T-cell (primary cell): Measurements from ENCODE around the gene MORN1. TPM values are rescaled to one million over a fixed set of nuclear protein-coding genes. Genes with fewer than 3 reads are reported as not detected.

Experiments used
- ATAC-seq, 4 experiments: fragments of 200-7000 bp in 3 of 4; fragments of 150-1000 bp in 1 of 4; cut with Tn5 transposase; replicated peaks in 1 of 4; 1 replicate in 3 of 4; 2 replicates in 1 of 4; pipeline ENCODE4 v1.10.0; 2021; ENCODE audit warnings: moderate library complexity in 3 of 4, mild to moderate bottlenecking in 2 of 4, moderate number of reproducible peaks in 1 of 4
- CTCF ChIA-PET, 2 donors: fragments of 300-600 bp; sonication (Branson Sonifier 250); formaldehyde crosslinking; loops; one replicate each; lab custom pipeline; 2022; ENCODE audit warnings: antibody characterized with exemption in 2 of 2; lab: Charles Lee
- POLR2A ChIA-PET, 2 donors: fragments of 300-600 bp; sonication (Branson Sonifier 250); formaldehyde crosslinking; loops; one replicate each; lab custom pipeline; 2022; ENCODE audit warnings: antibody characterized with exemption in 2 of 2; lab: Charles Lee
- DNase-seq, 35 experiments: peaks; one replicate each; pipeline versions ENCODE4 v3.0.0 to v3.0.0-alpha.2; 2013 to 2023
- H3K27ac ChIP-seq: one replicate; pipeline ENCODE4 v1.5.1; 2013; ENCODE audit warnings: low read length
- H3K27me3 ChIP-seq, 2 experiments: replicated peaks in 1 of 2; 1 replicate in 1 of 2; 2 replicates in 1 of 2; pipeline versions ENCODE4 v1.6.1 to v1.7.0; 2013; ENCODE audit warnings: low read length in 1 of 2, mixed read lengths in 1 of 2; ENCODE audit not compliant: control insufficient read depth in 2 of 2, insufficient read depth in 2 of 2; ENCODE audit errors: extremely low read depth in 1 of 2
- H3K36me3 ChIP-seq, 2 donors: 1 replicate in 1 of 2; 2 replicates in 1 of 2; pipeline versions ENCODE4 v1.6.1 to v1.7.0; 2013; ENCODE audit warnings: low read length in 1 of 2; ENCODE audit not compliant: control insufficient read depth in 2 of 2, insufficient read depth in 1 of 2; ENCODE audit errors: extremely low read depth in 1 of 2
- H3K4me1 ChIP-seq, 2 experiments: 1 replicate in 1 of 2; 2 replicates in 1 of 2; pipeline versions ENCODE4 v1.6.1 to v1.7.0; 2013; ENCODE audit warnings: low read length in 2 of 2, mixed read lengths in 1 of 2; ENCODE audit not compliant: insufficient read depth in 2 of 2, control insufficient read depth in 1 of 2; ENCODE audit errors: extremely low read depth in 1 of 2
- H3K4me3 ChIP-seq, 2 donors: 1 replicate in 1 of 2; 2 replicates in 1 of 2; pipeline versions ENCODE4 v1.5.1 to v1.7.0; 2013; ENCODE audit warnings: mild to moderate bottlenecking in 2 of 2, low read length in 1 of 2, moderate library complexity in 1 of 2; ENCODE audit not compliant: control insufficient read depth in 1 of 2; ENCODE audit errors: extremely low read depth in 1 of 2
- H3K9me3 ChIP-seq: 2 replicates; pipeline ENCODE4 v1.7.0; 2013
- H3K27ac Mint-ChIP-seq, 2 donors: one replicate each; pipeline ENCODE4 v1.8.0; 2020 to 2021; ENCODE audit warnings: mild to moderate bottlenecking in 2 of 2, mixed read lengths in 2 of 2
- H3K27me3 Mint-ChIP-seq, 2 donors: one replicate each; pipeline ENCODE4 v1.8.0; 2021 to 2022; ENCODE audit warnings: mixed read lengths in 2 of 2
- H3K36me3 Mint-ChIP-seq: one replicate; pipeline ENCODE4 v1.8.0; 2021; ENCODE audit warnings: mixed read lengths
- H3K4me1 Mint-ChIP-seq, 3 donors: one replicate each; pipeline ENCODE4 v1.8.0; 2020 to 2022; ENCODE audit warnings: mixed read lengths in 3 of 3, mild to moderate bottlenecking in 1 of 3
- H3K4me3 Mint-ChIP-seq, 3 donors: one replicate each; pipeline ENCODE4 v1.8.0; 2020 to 2022; ENCODE audit warnings: mild to moderate bottlenecking in 3 of 3, mixed read lengths in 3 of 3, moderate library complexity in 3 of 3
- H3K9me3 Mint-ChIP-seq, 3 donors: one replicate each; pipeline ENCODE4 v1.8.0; 2020 to 2022; ENCODE audit warnings: mixed read lengths in 3 of 3
- WGBS: methylation state at CpG from one replicate; pipeline ENCODE4 v1.1.5; 2013; ENCODE audit warnings: missing lambda C conversion rate; ENCODE audit not compliant: insufficient coverage; 5-methylcytosine and 5-hydroxymethylcytosine counted together
- total RNA-seq, 35 experiments: library from RNA in 6 of 35; stranded (reverse) in 6 of 35; fragments of 120-200 nt in 1 of 35; gene quantifications; one replicate each; pipeline versions ENCODE4 v1.2.1 to v1.2.4 and lab custom pipeline; 2013 to 2026

MORN1 gene
- total RNA-seq, 5 donors from 2014 or later (not counting 1 experiment from before 2014, with no cell fraction given), result 8.2 to 17.5 (median 13.2) TPM

GRCh38 chr1:2300004-2300771 lies 91.2 kb downstream of the MORN1 start:
- peak overlapping the region; percentile 35 to 66 for H3K4me3 ChIP-seq
- H3K9me3 Mint-ChIP-seq, result no peaks in the 10 kb centered on the region
- H3K36me3 ChIP-seq, result peaks cover 5 to 24% of the 10 kb centered on the region in 2 donors
- H3K27ac Mint-ChIP-seq, result peak overlapping the region; percentile 90 to 95
- no peaks in the 10 kb centered on the region for H3K9me3 ChIP-seq
- peaks cover 57 to 77% (median 69%) of the 10 kb centered on the region in 3 donors for H3K4me1 Mint-ChIP-seq
- H3K27me3 Mint-ChIP-seq, result no peaks in the 10 kb centered on the region
- peak; percentile 62 to 77 (median 76) for ATAC-seq
- 33% methylated on average over 32 of the region's 32 CpGs for WGBS
- peak overlapping the region; percentile 100 for H3K27ac ChIP-seq
- ChIA-PET POLR2A (interaction anchor here (0.7 to 2.7 kb wide), 5 partner anchors 44 to 73 kb away, joined by 3 to 25 read pairs (median 7); no protein-coding TSS in a partner anchor), CTCF (interaction anchor here in 1 of 2 donors (1.2 to 2.6 kb wide), 3 partner anchors 15 to 66 kb away, joined by 5 to 9 read pairs (median 6); no protein-coding TSS in a partner anchor)
- no peaks in the 10 kb centered on the region for H3K27me3 ChIP-seq
- peaks cover 40 to 95% of the 10 kb centered on the region in 2 experiments for H3K4me1 ChIP-seq
- H3K4me3 Mint-ChIP-seq, result peak overlapping the region; percentile 73 to 81 (median 80)
- DNase-seq, result peak; percentile 41 to 89 (median 81)
- H3K36me3 Mint-ChIP-seq, result peaks cover 21% of the 10 kb centered on the region

DNA sequence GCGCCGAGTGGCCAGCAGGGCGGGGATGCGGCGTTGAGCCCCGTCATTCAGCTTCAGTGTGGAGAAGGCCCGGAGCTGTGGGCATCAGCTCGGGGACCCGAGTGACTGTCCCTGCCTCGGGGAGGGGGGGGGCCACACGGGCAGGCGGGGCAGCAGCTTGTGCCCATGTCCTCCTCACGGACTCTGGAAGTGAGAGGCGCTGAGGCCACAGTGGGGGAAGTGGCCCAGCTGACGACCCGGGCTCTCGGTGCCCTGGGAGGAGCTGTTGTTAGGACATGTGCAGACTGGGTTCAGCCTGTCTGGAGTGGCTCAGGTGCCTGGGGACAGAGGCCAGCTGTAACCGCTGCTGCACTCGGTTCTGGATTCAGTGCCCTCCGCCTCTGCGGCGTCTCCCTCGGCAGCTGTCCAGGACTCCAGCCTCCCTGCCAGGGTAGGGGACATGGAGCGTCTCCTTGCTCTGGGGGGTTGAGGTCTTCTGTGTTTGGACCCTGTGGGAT lies 92.2 kb downstream of the MORN1 start:
- Histone ChIP-seq H3K4me3 (no peak overlapping the region), H3K36me3 (peaks cover 0 to 14% of the 10 kb centered on the region in 2 donors), H3K4me1 (peaks cover 48 to 98% of the 10 kb centered on the region in 2 experiments), H3K27ac (peak overlapping the region; percentile 100), H3K27me3 (peaks cover 0 to 2% of the 10 kb centered on the region in 2 experiments), H3K9me3 (no peaks in the 10 kb centered on the region)
- Mint-ChIP-seq H3K4me3 (peak overlapping the region in 2 of 3 donors; percentile 6 to 80), H3K4me1 (peaks cover 63 to 87% (median 79%) of the 10 kb centered on the region in 3 donors), H3K27me3 (no peaks in the 10 kb centered on the region), H3K36me3 (peaks cover 14% of the 10 kb centered on the region), H3K27ac (peak overlapping the region; percentile 79 to 85), H3K9me3 (no peaks in the 10 kb centered on the region)
- ChIA-PET CTCF (no interaction called here), POLR2A (interaction anchor here in 1 of 2 donors (0.5 to 2.7 kb wide), 2 partner anchors 43 to 110 kb away, joined by 5 to 25 read pairs; no protein-coding TSS in a partner anchor)
- 77% methylated on average over 19 of the region's 24 CpGs for WGBS
- DNase-seq (no peak), ATAC-seq (no peak)

GRCh38 chr1:2298685-2299084 lies 92.7 kb downstream of the MORN1 start:
- ChIA-PET POLR2A (interaction anchor here in 1 of 2 donors (0.5 kb wide), 1 partner anchor 109 kb away, joined by 5 read pairs; no protein-coding TSS in a partner anchor), CTCF (no interaction called here)
- 69% methylated on average over 10 of the region's 12 CpGs for WGBS
- H3K27ac ChIP-seq, result peak overlapping the region; percentile 100
- no peak overlapping the region for H3K4me3 ChIP-seq
- H3K4me1 ChIP-seq, result peaks cover 49 to 99% of the 10 kb centered on the region in 2 experiments
- Mint-ChIP-seq H3K4me3 (peak overlapping the region in 1 of 3 donors; percentile 80), H3K4me1 (peaks cover 68 to 92% (median 84%) of the 10 kb centered on the region in 3 donors), H3K27ac (peak overlapping the region; percentile 79 to 85), H3K9me3 (no peaks in the 10 kb centered on the region), H3K36me3 (peaks cover 13% of the 10 kb centered on the region), H3K27me3 (no peaks in the 10 kb centered on the region)
- ATAC-seq (no peak), DNase-seq (no peak)
- peaks cover 0 to 9% of the 10 kb centered on the region in 2 donors for H3K36me3 ChIP-seq
- H3K27me3 ChIP-seq, result peaks cover 0 to 2% of the 10 kb centered on the region in 2 experiments
- H3K9me3 ChIP-seq, result no peaks in the 10 kb centered on the region

DNA sequence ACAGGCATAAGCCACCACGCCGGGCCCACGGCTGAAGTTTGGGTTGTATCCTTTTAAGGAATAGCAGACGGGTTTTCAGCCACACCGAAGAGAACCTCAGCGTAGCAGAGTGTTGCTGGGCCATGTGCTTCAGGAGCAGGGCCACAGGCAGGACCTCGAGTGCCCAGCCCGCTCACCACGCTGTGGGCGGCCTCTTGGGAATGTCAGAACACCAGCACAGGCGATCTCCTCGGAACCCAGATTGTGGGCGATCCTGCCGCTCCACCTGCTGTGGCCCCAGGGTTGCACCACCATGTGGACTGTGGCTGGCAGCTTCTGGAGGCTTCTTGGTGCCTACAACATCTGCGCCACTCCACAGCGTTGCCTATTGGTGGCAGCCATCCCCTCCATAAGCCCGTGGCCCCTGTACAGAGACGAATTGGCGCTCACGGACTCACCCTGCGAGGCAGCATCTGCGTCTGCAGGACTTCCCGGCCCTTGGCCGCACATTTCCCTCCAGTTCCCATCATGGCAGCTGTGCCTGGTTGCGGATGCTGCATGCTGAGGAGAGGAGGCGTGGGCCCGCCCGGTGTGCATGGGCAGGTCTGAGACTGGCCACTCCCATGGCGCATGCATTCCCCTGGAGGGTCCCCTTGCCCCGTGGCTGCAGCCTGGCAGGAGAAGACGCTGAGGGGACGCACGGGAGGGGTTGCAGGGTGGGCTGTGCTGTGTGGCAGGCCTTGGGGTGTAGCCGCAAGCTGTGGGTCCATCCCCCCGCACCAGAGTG lies 93.9 kb downstream of the MORN1 start:
- Mint-ChIP-seq H3K4me3 (peak overlapping the region in 1 of 3 donors; percentile 91), H3K27me3 (no peaks in the 10 kb centered on the region), H3K36me3 (peaks cover 8% of the 10 kb centered on the region), H3K9me3 (no peaks in the 10 kb centered on the region), H3K27ac (no peak overlapping the region), H3K4me1 (peaks cover 81 to 94% (median 93%) of the 10 kb centered on the region in 3 donors)
- DNase-seq (no peak), ATAC-seq (no peak)
- POLR2A ChIA-PET, result no interaction called here
- H3K9me3 ChIP-seq, result no peaks in the 10 kb centered on the region
- peaks cover 0 to 6% of the 10 kb centered on the region in 2 donors for H3K36me3 ChIP-seq
- peaks cover 55 to 100% of the 10 kb centered on the region in 2 experiments for H3K4me1 ChIP-seq
- no peak overlapping the region for H3K27ac ChIP-seq
- WGBS, result 97% methylated on average over 32 of the region's 35 CpGs
- CTCF ChIA-PET, result no interaction called here
- H3K4me3 ChIP-seq, result no peak overlapping the region
- H3K27me3 ChIP-seq, result peaks cover 0 to 2% of the 10 kb centered on the region in 2 experiments

DNA sequence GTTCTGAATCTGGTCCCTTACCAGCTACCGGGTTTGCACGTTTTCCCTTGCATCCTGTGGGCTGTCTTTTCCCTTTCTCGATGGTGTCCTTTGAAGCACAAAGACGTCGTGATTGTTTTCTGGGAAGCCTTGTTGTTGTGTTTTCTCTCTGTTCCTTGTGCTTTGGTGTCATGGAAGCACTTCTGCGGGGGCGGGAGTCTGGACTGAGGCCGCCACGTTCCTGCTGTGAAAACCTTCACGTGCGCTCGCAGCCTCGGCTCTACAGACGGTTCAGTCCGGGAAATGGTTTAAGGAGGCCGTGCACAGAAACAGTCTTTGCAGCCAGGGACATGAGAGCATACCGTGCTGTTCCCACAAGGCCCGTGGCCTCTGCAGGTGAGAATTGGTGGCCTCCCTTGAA lies 94.7 kb downstream of the MORN1 start:
- DNase-seq, result no peak
- no peaks in the 10 kb centered on the region for H3K9me3 ChIP-seq
- WGBS, result 86% methylated on average over 14 of the region's 18 CpGs
- peaks cover 0 to 6% of the 10 kb centered on the region in 2 donors for H3K36me3 ChIP-seq
- no peaks in the 10 kb centered on the region for H3K27me3 Mint-ChIP-seq
- peaks cover 84 to 97% (median 97%) of the 10 kb centered on the region in 3 donors for H3K4me1 Mint-ChIP-seq
- ATAC-seq, result no peak
- no peak overlapping the region for H3K4me3 ChIP-seq
- peak overlapping the region; percentile 81 to 84 for H3K27ac Mint-ChIP-seq
- H3K9me3 Mint-ChIP-seq, result no peaks in the 10 kb centered on the region
- peaks cover 8% of the 10 kb centered on the region for H3K36me3 Mint-ChIP-seq
- H3K27ac ChIP-seq, result no peak overlapping the region
- CTCF ChIA-PET, result no interaction called here
- H3K4me3 Mint-ChIP-seq, result peak overlapping the region in 2 of 3 donors; percentile 17 to 91
- peaks cover 58 to 100% of the 10 kb centered on the region in 2 experiments for H3K4me1 ChIP-seq
- H3K27me3 ChIP-seq, result peaks cover 0 to 2% of the 10 kb centered on the region in 2 experiments
- POLR2A ChIA-PET, result interaction anchor here in 1 of 2 donors (0.7 kb wide), 1 partner anchor 35 kb away, joined by 6 read pairs; no protein-coding TSS in a partner anchor
